GM10248 (cell line): Measurements from ENCODE around the gene ECE1.

ENCODE experiments used
- CTCF ChIA-PET: fragments of 300-600 bp; sonication (Branson Sonifier 250); formaldehyde crosslinking; extraction: SDS; loops from one replicate; lab custom pipeline; 2021; ENCODE audit warnings: antibody characterized with exemption; lab: Yijun Ruan, JAX
- POLR2A ChIA-PET: fragments of 350-650 bp; sonication (Branson Sonifier 250); formaldehyde crosslinking; extraction: SDS; loops from one replicate; lab custom pipeline; 2020; ENCODE audit warnings: antibody characterized with exemption; lab: Yijun Ruan, JAX
- DNase-seq: peaks from one replicate; pipeline ENCODE4 v3.0.0; 2012; ENCODE audit errors: extremely low spot score
- TF ChIP-seq, protein P1 (sequence below): IDR thresholded peaks from 2 replicates; pipeline ENCODE4 v1.5.1; 2012; ENCODE audit warnings: mild to moderate bottlenecking, low read depth; ENCODE audit errors: extremely low read depth, missing control alignments, control extremely low read depth

ECE1 gene

GRCh38 chr1:21332554-21333311 is 42.5 kb upstream of the ECE1 start:
- TF ChIP-seq, protein P1, sequence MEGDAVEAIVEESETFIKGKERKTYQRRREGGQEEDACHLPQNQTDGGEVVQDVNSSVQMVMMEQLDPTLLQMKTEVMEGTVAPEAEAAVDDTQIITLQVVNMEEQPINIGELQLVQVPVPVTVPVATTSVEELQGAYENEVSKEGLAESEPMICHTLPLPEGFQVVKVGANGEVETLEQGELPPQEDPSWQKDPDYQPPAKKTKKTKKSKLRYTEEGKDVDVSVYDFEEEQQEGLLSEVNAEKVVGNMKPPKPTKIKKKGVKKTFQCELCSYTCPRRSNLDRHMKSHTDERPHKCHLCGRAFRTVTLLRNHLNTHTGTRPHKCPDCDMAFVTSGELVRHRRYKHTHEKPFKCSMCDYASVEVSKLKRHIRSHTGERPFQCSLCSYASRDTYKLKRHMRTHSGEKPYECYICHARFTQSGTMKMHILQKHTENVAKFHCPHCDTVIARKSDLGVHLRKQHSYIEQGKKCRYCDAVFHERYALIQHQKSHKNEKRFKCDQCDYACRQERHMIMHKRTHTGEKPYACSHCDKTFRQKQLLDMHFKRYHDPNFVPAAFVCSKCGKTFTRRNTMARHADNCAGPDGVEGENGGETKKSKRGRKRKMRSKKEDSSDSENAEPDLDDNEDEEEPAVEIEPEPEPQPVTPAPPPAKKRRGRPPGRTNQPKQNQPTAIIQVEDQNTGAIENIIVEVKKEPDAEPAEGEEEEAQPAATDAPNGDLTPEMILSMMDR, result no peak
- CTCF ChIA-PET, result interaction anchor here (0.9 to 8.3 kb wide), 8 partner anchors 9 to 137 kb away, joined by 3 to 95 read pairs (median 10); no protein-coding TSS in a partner anchor

DNA sequence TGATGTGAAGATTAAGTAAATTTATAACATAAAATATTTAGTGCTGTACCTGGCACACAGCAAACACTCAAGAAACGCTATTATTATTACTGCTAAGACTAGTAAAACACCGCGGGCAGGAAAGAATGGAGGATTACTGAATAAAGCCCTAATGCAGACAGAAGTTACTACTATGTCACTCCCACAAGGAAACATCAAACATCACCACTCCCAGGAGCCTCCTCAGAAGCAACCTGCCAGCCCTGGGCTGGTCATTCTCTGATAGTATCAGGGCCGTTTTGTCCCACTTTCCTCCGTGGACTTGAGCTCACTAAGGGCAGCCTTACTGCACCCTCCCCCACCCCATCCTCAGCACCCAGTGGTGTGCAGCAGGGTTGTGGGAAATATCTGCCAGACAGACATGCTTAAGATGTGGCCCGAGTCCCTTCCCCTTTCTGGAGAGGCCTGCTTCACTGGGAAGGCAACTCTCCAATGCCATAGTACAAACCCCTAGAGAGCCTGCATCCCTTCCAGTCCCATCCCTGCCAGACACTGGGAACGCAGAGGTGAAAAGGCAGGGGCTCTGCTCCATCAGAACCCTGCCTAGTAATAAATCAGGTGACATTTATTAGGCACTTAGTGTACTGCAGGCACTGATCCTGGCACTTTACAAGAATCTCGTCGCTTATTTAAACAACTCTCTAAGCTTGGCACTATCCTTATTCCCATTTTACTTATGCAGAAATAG is 41.7 kb upstream of the ECE1 start:
- TF ChIP-seq, protein P1, result no peak
- CTCF ChIA-PET, result interaction anchor here (0.9 to 8.3 kb wide), 6 partner anchors 8 to 136 kb away, joined by 3 to 95 read pairs (median 10); no protein-coding TSS in a partner anchor
- DNase-seq, result no peak
- POLR2A ChIA-PET, result no interaction called here

More at GRCh38 chr1:21332554-21333311, 42.5 kb upstream of the ECE1 start:
- DNase-seq, result no peak
- POLR2A ChIA-PET, result no interaction called here

DNA sequence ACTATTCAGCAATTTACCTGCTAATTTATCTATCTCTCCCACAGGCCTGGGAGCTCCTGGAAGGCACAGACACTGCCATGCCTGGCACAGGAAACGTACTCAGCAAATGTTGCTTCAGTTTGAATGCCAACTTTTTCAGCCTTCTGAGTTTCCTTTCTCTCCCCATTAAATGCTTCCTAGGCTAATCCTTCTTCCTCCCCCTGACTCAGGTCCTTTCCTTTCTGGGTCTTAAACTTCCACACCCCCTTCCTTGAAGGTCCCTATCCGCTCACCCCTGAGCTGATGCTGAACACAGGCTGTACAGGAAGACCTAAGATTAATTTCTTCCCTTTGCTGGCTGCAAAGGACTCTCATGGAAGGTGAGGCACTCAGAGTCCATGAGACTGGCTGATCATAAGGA is 40.3 kb upstream of the ECE1 start:
- CTCF ChIA-PET, result interaction anchor here (1.1 to 2.7 kb wide), 3 partner anchors 11 to 75 kb away, joined by 3 to 15 read pairs (median 6); no protein-coding TSS in a partner anchor
- no peak for DNase-seq
- POLR2A ChIA-PET, result no interaction called here
- TF ChIP-seq, protein P1, result no peak

DNA sequence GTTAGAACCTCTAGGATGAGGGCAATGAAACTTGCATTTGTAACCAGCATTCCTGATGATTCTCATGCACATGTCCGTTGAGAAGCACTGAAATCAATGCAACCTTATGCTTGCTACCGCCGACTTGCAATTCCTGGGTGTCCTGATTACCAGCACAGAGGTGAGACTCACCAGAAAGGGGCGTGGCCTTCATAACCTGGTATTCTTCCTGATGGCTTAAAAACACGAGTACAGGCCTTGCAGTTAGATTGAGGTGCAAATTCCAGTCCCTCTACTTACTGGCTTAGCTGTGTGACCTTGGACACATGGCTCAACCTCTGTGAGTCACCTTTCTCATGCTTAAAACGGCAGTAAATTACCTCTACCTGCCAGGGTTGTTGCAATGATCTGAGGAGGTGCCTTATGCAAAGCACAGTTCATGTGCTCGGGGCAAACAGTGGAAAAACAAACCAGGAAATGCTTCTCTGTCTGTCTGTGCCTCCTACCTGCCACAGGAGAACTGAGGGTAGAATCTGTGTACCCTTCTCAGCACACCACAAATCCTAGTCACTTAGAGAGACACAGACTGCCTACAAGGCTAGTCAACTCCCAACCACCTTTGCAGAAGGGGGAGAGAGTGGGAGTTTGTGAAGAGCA is 39.1 kb upstream of the ECE1 start:
- TF ChIP-seq, protein P1, result no peak
- POLR2A ChIA-PET, result no interaction called here
- CTCF ChIA-PET, result no interaction called here
- DNase-seq, result no peak

DNA sequence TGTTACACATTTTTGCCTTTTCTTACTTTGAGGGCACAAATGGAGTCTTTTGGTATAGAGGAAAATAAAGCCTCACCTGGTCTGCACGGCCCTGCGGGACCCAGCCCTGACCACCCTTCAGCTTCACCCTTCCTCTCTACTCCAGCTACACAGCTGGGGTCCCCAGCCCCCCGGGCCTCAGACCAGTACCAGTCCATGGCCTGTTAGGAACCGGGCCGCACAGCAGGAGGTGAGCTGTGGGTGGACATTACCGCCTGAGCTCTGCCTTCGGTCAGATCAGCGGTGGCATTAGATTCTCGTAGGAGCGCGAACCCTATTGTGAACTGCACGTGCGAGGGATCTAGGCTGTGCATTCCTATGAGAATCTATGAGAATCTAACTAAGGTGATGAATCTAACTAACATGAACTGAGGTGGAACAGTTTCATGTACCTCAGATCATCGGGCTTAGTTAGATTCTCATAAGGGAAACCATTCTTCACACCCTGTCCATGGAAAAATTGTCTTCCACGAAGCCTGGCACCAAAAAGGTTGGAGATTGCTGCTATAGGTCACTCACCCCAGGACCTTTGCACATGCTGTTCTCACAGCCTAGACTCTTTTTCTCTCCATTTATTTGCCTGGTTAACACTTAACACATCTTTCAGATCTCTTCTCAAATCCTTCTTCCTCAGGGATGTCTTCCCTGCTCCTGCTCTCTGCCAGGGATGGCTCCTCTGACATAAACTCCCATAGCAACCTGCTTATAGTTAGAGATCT is 37.5 kb upstream of the ECE1 start:
- ChIA-PET POLR2A (no interaction called here), CTCF (interaction anchor here (1.3 to 7.2 kb wide), 4 partner anchors 8 to 58 kb away, joined by 4 to 95 read pairs (median 26); no protein-coding TSS in a partner anchor)
- no peak for DNase-seq
- TF ChIP-seq, protein P1, result no peak
